Fibroblast of skin of back (primary cell): ENCODE measurements around the gene EMILIN2.

ENCODE experiments used
- DNase-seq: peaks from one replicate; pipeline ENCODE4 v3.0.0-alpha.2; 2013

Gene EMILIN2

GRCh38 chr18:2916184-2916583 lies 69.4 kb downstream of the EMILIN2 start:
- DNase-seq, result peak; percentile 18

- no peak for DNase-seq
Observed at GRCh38 chr18:2917259-2918047, 70.6 kb downstream of the EMILIN2 start.

GRCh38 chr18:2918761-2919550 lies 72.2 kb downstream of the EMILIN2 start:
- no peak for DNase-seq

GRCh38 chr18:2919600-2919999 lies 72.8 kb downstream of the EMILIN2 start:
- no peak for DNase-seq

- no peak for DNase-seq
Observed at GRCh38 chr18:2920027-2920426, 73.2 kb downstream of the EMILIN2 start.

- no peak for DNase-seq
Observed at GRCh38 chr18:2920546-2921343, 73.9 kb downstream of the EMILIN2 start.

GRCh38 chr18:2921778-2922177 lies 75.0 kb downstream of the EMILIN2 start:
- no peak for DNase-seq

GRCh38 chr18:2923464-2923863 lies 76.7 kb downstream of the EMILIN2 start:
- DNase-seq, result no peak

- DNase-seq, result no peak
Observed at GRCh38 chr18:2924920-2925319, 78.1 kb downstream of the EMILIN2 start.

GRCh38 chr18:2926528-2926927 lies 79.7 kb downstream of the EMILIN2 start:
- no peak for DNase-seq

GRCh38 chr18:2927745-2928144 lies 80.9 kb downstream of the EMILIN2 start:
- no peak for DNase-seq

- peak; percentile 65 for DNase-seq
Observed at GRCh38 chr18:2932247-2933181, 85.7 kb downstream of the EMILIN2 start.

GRCh38 chr18:2933995-2934394 lies 87.2 kb downstream of the EMILIN2 start:
- no peak for DNase-seq

- DNase-seq, result peak; percentile 60
Observed at GRCh38 chr18:2935438-2936192, 88.8 kb downstream of the EMILIN2 start.

GRCh38 chr18:2939317-2939716 lies 92.5 kb downstream of the EMILIN2 start:
- DNase-seq, result no peak

GRCh38 chr18:2948038-2948437 lies 101.2 kb downstream of the EMILIN2 start:
- DNase-seq, result peak; percentile 29

- no peak for DNase-seq
Observed at GRCh38 chr18:2952605-2953004, 105.8 kb downstream of the EMILIN2 start.

- no peak for DNase-seq
Observed at GRCh38 chr18:2953935-2954653, 107.3 kb downstream of the EMILIN2 start.

- no peak for DNase-seq
Observed at GRCh38 chr18:2954869-2955645, 108.3 kb downstream of the EMILIN2 start.

GRCh38 chr18:2956056-2956455 lies 109.2 kb downstream of the EMILIN2 start:
- peak; percentile 27 for DNase-seq
